Measurements from ENCODE around the gene FAM20A.
A peak's percentile ranks its signal among the peaks of the same experiment; 100 is the strongest.

Gene FAM20A

DNA sequence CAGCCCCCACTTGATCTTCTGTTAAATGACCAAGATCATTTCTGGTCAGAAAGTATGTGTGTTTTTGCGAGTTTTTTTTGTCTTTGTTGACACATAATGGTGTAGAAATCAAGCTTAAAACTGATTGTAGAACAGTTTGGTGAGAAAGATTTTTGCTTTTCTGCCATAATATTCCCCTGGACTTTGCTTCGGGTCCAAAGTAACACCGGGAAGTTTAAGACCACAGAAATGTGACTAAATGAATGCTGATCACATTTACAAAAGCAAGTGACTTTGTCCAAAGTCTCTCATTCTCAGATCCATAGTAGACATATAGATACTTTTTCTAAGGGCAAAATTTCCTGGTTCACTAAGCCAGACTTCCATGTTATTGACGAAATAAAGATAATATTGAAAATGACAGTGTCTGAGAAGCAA, 2.6 kb downstream of the FAM20A start:
- no peak overlapping the region; the same call in 1 of the 2 replicates for H3K9ac ChIP-seq (ENCODE audit: low read depth, low read length)
- no peak overlapping the region for H3K27ac ChIP-seq (ENCODE audit: low read depth, low read length)
- H3K4me1 ChIP-seq (ENCODE audit: control insufficient read depth, insufficient read depth, low read length) = peaks cover 28% of the 10 kb centered on the region
- peak overlapping the region; percentile 73 for H3K4me3 ChIP-seq (ENCODE audit: low read depth, low read length)
- peaks cover 7% of the 10 kb centered on the region; the same call in 1 of the 2 replicates for H3K36me3 ChIP-seq (ENCODE audit: control insufficient read depth, insufficient read depth, low read length)
- H3K9me3 ChIP-seq (ENCODE audit: control insufficient read depth, insufficient read depth, low read length) = no peaks in the 10 kb centered on the region
- H3K27me3 ChIP-seq (ENCODE audit: control insufficient read depth, insufficient read depth, low read length) = peaks cover 30% of the 10 kb centered on the region

DNA sequence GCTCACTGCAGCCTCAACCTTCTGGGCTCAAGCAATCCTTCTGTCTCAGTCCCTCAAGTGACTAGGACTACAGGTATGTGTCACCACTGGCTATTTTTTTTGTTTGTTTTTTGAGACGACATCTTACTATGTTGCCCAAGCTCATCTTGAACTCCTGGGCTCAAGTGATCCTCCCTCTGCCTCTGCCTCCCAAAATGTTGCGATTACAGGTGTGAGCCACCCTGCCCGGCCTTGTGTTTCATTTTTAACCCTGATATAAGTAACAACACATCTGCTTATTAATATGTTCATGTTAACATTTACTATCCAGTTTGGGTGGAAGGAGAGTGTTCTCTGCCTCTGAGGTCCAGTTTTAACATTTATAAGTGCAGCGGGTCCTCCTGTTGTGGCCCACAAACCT, 3.1 kb downstream of the FAM20A start:
- Histone ChIP-seq H3K9ac (ENCODE audit: low read depth, low read length) (no peak overlapping the region), H3K4me3 (ENCODE audit: low read depth, low read length) (peak overlapping the region; percentile 73), H3K27me3 (ENCODE audit: control insufficient read depth, insufficient read depth, low read length) (peaks cover 30% of the 10 kb centered on the region), H3K36me3 (ENCODE audit: control insufficient read depth, insufficient read depth, low read length) (peaks cover 7% of the 10 kb centered on the region; the same call in 1 of the 2 replicates), H3K9me3 (ENCODE audit: control insufficient read depth, insufficient read depth, low read length) (no peaks in the 10 kb centered on the region), H3K27ac (ENCODE audit: low read depth, low read length) (no peak overlapping the region), H3K4me1 (ENCODE audit: control insufficient read depth, insufficient read depth, low read length) (peaks cover 23% of the 10 kb centered on the region)

DNA sequence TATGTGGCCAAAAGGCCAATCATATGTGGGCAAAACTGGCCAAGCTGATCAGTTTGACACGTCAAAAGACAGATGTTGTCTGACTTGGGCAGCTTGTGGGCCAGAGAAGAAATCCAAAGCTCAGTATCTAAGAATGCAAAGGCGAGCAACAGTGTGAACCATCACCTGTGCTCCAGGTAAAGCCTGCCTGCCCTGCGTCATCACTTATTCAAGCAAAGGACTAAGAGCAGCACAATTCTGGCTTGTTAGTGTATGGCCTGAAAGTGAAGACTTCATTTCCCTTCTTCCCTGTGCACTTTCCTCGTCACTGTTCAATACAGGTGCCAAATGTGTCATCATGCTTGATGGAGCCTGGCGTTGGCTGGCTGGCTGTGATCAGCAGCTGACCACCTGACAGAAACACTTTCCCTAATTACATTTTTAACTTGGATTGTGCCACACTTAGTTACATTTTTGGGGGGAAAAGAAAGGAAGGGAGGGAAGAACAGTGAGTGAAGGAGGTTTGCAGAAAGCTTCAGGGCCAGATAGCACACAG, 4.7 kb downstream of the FAM20A start:
- H3K9ac ChIP-seq (ENCODE audit: low read depth, low read length) = no peak overlapping the region
- H3K36me3 ChIP-seq (ENCODE audit: control insufficient read depth, insufficient read depth, low read length) = peaks cover 7% of the 10 kb centered on the region; the same call in 1 of the 2 replicates
- H3K27me3 ChIP-seq (ENCODE audit: control insufficient read depth, insufficient read depth, low read length) = peaks cover 17% of the 10 kb centered on the region
- no peaks in the 10 kb centered on the region for H3K9me3 ChIP-seq (ENCODE audit: control insufficient read depth, insufficient read depth, low read length)
- no peak overlapping the region for H3K27ac ChIP-seq (ENCODE audit: low read depth, low read length)
- no peak overlapping the region for H3K4me3 ChIP-seq (ENCODE audit: low read depth, low read length)
- peaks cover 11% of the 10 kb centered on the region; the same call in 1 of the 2 replicates for H3K4me1 ChIP-seq (ENCODE audit: control insufficient read depth, insufficient read depth, low read length)

DNA sequence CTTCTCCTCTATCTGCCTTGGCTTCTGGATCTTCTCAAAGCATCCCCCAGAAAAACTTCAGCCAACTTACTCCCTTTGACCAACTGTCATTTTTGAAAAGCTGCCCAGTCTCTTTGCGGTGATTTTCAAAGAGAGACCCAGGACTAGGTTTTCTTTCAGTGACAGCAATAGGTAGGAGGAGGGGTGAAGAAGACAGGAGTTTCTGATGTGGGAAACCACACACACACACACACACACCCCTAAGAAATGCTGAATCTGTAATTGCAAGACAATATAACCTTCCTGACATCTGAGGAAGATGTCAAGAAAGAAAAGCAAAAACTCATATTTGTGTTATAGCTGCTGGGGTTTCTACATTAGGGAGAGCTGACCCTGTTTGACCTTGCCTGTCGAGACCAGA, 5.2 kb downstream of the FAM20A start:
- no peak overlapping the region for H3K4me3 ChIP-seq (ENCODE audit: low read depth, low read length)
- no peak overlapping the region for H3K27ac ChIP-seq (ENCODE audit: low read depth, low read length)
- no peak overlapping the region for H3K9ac ChIP-seq (ENCODE audit: low read depth, low read length)
- peaks cover 7% of the 10 kb centered on the region; the same call in 1 of the 2 replicates for H3K36me3 ChIP-seq (ENCODE audit: control insufficient read depth, insufficient read depth, low read length)
- no peaks in the 10 kb centered on the region for H3K9me3 ChIP-seq (ENCODE audit: control insufficient read depth, insufficient read depth, low read length)
- H3K4me1 ChIP-seq (ENCODE audit: control insufficient read depth, insufficient read depth, low read length) = peaks cover 11% of the 10 kb centered on the region; the same call in 1 of the 2 replicates
- H3K27me3 ChIP-seq (ENCODE audit: control insufficient read depth, insufficient read depth, low read length) = peaks cover 13% of the 10 kb centered on the region

DNA sequence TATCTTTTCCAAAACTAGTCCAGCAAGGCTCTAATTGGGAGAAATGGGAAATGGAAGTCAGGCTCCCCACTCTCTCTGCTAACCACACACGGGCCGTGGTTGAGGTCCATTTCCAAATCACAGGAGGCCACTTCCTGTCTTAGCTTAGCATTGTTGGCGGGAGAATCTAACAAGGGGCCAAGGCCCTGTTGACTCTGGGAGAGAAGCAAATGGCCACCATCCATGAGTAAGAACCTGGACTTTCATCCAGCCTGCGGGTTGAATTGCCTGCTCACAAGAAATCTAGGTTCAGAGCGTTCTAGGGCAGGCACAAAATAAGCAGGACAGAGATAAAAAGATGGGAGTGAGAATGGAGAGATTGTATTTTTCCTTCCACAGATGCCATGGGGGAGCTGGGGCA, 5.7 kb downstream of the FAM20A start:
- Histone ChIP-seq H3K36me3 (ENCODE audit: control insufficient read depth, insufficient read depth, low read length) (peaks cover 7% of the 10 kb centered on the region; the same call in 1 of the 2 replicates), H3K4me3 (ENCODE audit: low read depth, low read length) (no peak overlapping the region), H3K9me3 (ENCODE audit: control insufficient read depth, insufficient read depth, low read length) (no peaks in the 10 kb centered on the region), H3K27ac (ENCODE audit: low read depth, low read length) (no peak overlapping the region), H3K4me1 (ENCODE audit: control insufficient read depth, insufficient read depth, low read length) (peaks cover 11% of the 10 kb centered on the region; the same call in 1 of the 2 replicates), H3K27me3 (ENCODE audit: control insufficient read depth, insufficient read depth, low read length) (peaks cover 12% of the 10 kb centered on the region), H3K9ac (ENCODE audit: low read depth, low read length) (no peak overlapping the region)

DNA sequence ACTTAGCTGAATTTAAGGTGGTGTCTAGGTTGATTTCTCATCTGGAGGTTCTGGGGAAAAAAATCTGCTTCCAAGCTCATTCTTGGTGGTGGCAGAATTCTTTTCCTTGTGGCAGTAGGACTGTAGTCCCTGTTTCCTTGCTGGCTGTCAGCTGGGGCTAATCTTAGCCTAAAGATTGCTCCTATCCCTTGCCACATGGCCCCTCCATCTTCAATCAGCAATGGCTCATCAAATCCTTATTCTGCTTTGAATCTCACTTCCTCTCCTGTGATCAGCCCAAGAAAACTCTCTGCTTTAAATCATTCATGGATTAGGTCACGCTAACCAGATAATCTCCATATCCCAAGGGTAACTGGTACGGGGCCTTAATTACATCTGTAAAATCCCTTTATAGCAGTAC, 6.6 kb downstream of the FAM20A start:
- Histone ChIP-seq H3K9ac (ENCODE audit: low read depth, low read length) (no peak overlapping the region), H3K36me3 (ENCODE audit: control insufficient read depth, insufficient read depth, low read length) (peaks cover 7% of the 10 kb centered on the region; the same call in 1 of the 2 replicates), H3K4me3 (ENCODE audit: low read depth, low read length) (no peak overlapping the region), H3K9me3 (ENCODE audit: control insufficient read depth, insufficient read depth, low read length) (no peaks in the 10 kb centered on the region; the same call in 1 of the 2 replicates), H3K4me1 (ENCODE audit: control insufficient read depth, insufficient read depth, low read length) (peaks cover 9% of the 10 kb centered on the region; the same call in 1 of the 2 replicates), H3K27ac (ENCODE audit: low read depth, low read length) (no peak overlapping the region), H3K27me3 (ENCODE audit: control insufficient read depth, insufficient read depth, low read length) (peaks cover 7% of the 10 kb centered on the region)

DNA sequence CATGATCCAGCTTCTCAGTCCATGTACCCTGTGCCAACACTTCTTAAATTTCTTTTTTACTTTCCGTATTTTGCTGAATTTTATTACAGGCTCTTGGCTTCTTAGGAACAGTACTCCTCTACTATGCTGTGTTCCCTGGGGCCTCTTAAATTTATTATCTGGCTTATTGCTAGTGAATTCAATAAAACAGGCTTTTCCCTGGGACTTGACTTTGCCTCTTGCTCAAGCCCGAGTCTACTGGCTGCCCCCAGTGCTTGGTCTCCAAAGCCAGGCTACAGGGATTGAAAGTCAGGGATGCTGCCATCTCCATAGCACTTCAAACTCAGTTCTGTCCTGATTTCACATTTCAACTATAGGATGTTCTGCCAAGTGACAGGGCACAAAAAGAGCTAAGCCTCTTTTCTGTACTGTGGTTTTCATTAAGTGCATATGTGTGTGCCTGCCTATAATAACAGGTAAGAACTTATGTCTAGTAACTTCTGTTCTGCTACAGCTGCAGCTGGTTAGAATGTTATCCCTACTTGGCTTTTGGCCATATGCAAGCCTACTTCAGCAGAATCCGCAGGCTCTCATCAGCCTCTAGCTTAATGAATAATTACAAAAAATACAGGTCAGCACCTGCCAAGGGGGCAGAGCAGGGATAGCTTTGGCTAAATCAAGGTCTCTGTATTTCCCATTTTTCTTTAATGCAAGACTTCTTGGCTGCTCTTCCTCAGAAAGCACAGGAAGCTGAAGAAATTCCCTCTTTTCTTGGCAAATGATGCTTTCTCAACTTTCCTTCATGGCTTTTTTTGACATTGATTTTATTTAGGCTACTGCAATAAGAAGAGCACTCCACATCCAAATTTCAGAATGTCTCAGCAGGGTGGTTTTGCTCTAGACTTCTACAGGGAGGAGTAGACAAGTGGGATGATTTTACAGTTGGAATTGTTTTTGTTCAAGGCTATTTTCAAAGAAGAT, 8.2 kb downstream of the FAM20A start:
- Histone ChIP-seq H3K9ac (ENCODE audit: low read depth, low read length) (no peak overlapping the region), H3K9me3 (ENCODE audit: control insufficient read depth, insufficient read depth, low read length) (no peaks in the 10 kb centered on the region; the same call in 1 of the 2 replicates), H3K4me1 (ENCODE audit: control insufficient read depth, insufficient read depth, low read length) (no peaks in the 10 kb centered on the region), H3K27ac (ENCODE audit: low read depth, low read length) (no peak overlapping the region), H3K27me3 (ENCODE audit: control insufficient read depth, insufficient read depth, low read length) (no peaks in the 10 kb centered on the region), H3K4me3 (ENCODE audit: low read depth, low read length) (no peak overlapping the region), H3K36me3 (ENCODE audit: control insufficient read depth, insufficient read depth, low read length) (peaks cover 13% of the 10 kb centered on the region)

DNA sequence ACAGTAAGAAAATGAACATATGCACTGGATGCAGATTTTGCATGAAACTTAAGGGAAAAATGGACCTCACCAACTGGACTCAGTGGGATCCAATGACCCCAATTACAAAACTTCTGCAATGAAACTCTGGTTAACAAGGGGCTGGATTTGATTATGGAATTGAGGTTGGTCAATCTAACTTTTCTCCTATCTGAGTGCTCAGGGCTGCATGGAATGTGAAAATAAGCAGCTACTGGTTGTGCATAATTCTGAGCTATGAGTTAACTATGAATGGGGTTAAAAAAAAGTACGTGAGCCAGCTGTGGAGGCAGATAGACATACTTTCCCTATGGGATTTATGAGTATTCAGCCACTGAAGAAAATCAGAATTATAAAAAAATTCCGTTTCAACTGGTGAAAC, 9.2 kb downstream of the FAM20A start:
- no peak overlapping the region for H3K4me3 ChIP-seq (ENCODE audit: low read depth, low read length)
- no peaks in the 10 kb centered on the region; the same call in 1 of the 2 replicates for H3K9me3 ChIP-seq (ENCODE audit: control insufficient read depth, insufficient read depth, low read length)
- H3K36me3 ChIP-seq (ENCODE audit: control insufficient read depth, insufficient read depth, low read length) = peaks cover 12% of the 10 kb centered on the region
- no peak overlapping the region for H3K27ac ChIP-seq (ENCODE audit: low read depth, low read length)
- no peak overlapping the region for H3K9ac ChIP-seq (ENCODE audit: low read depth, low read length)
- no peaks in the 10 kb centered on the region for H3K27me3 ChIP-seq (ENCODE audit: control insufficient read depth, insufficient read depth, low read length)
- no peaks in the 10 kb centered on the region for H3K4me1 ChIP-seq (ENCODE audit: control insufficient read depth, insufficient read depth, low read length)

DNA sequence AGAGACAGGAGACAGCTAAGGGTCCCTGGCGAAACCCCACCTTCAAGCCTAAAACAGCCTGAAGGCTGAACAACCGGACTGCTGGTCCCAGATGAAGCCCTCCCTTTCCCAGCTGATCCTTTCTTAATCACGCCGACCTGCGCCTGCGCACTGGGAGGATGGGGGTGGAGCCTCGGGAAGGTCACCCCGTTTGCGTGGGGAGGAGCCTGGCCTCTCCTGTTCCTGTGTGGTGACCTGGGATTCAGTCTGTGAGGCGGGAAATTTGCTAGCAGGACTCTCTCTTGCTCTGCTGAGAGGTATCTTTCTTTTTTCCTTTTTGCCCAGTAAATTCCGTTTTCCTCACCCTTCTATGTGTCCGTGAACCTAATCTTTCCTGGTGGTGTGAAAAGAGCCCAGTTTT, 9.6 kb downstream of the FAM20A start:
- H3K4me3 ChIP-seq (ENCODE audit: low read depth, low read length) = no peak overlapping the region
- no peaks in the 10 kb centered on the region; the same call in 1 of the 2 replicates for H3K9me3 ChIP-seq (ENCODE audit: control insufficient read depth, insufficient read depth, low read length)
- no peak overlapping the region for H3K9ac ChIP-seq (ENCODE audit: low read depth, low read length)
- H3K27ac ChIP-seq (ENCODE audit: low read depth, low read length) = no peak overlapping the region
- peaks cover 8% of the 10 kb centered on the region for H3K36me3 ChIP-seq (ENCODE audit: control insufficient read depth, insufficient read depth, low read length)
- no peaks in the 10 kb centered on the region for H3K27me3 ChIP-seq (ENCODE audit: control insufficient read depth, insufficient read depth, low read length)
- H3K4me1 ChIP-seq (ENCODE audit: control insufficient read depth, insufficient read depth, low read length) = no peaks in the 10 kb centered on the region

DNA sequence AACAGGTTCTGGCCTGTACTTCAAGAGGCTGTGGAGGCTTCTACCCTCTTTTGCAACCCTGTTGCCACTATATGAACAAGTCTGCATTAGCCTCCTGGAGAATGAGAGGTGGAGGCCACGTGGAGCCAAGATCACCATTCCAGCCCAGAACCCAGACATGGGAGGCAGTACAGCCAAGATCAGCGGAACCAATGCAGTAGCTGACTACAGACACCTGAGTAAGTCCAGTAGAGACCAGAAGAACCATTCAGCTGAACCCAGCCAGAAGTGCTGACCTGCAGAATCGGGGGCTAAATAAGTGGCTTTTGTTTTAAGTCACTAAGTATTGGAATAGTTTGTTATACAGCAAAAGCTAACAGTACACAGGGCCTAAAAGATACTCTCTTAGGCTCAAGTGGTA, 12.1 kb downstream of the FAM20A start:
- no peak overlapping the region for H3K27ac ChIP-seq (ENCODE audit: low read depth, low read length)
- H3K9ac ChIP-seq (ENCODE audit: low read depth, low read length) = no peak overlapping the region
- no peaks in the 10 kb centered on the region; the same call in 1 of the 2 replicates for H3K9me3 ChIP-seq (ENCODE audit: control insufficient read depth, insufficient read depth, low read length)
- peaks cover 6% of the 10 kb centered on the region for H3K36me3 ChIP-seq (ENCODE audit: control insufficient read depth, insufficient read depth, low read length)
- H3K4me3 ChIP-seq (ENCODE audit: low read depth, low read length) = no peak overlapping the region
- H3K4me1 ChIP-seq (ENCODE audit: control insufficient read depth, insufficient read depth, low read length) = no peaks in the 10 kb centered on the region
- no peaks in the 10 kb centered on the region for H3K27me3 ChIP-seq (ENCODE audit: control insufficient read depth, insufficient read depth, low read length)

DNA sequence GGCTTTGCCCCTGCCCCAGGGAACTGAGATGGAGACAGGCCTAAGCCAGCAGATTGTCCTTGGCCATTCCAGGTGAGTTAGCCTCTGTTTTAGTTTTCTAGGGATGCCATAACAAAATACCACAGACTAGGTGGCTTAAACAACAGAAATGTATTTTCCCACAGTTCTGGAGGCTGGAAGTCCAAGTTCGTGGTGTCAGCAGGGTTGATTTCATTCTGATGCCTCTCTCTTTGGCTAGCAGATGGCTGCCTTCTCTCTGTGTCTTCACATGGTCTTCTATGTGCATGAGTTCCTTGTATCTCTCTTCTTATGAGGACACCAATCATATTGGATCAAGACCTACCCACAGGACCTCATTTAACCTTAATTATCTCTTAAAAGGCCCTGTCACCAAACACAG, 12.8 kb downstream of the FAM20A start:
- no peak overlapping the region for H3K27ac ChIP-seq (ENCODE audit: low read depth, low read length)
- H3K27me3 ChIP-seq (ENCODE audit: control insufficient read depth, insufficient read depth, low read length) = no peaks in the 10 kb centered on the region
- H3K9me3 ChIP-seq (ENCODE audit: control insufficient read depth, insufficient read depth, low read length) = no peaks in the 10 kb centered on the region; the same call in 1 of the 2 replicates
- no peak overlapping the region for H3K4me3 ChIP-seq (ENCODE audit: low read depth, low read length)
- no peaks in the 10 kb centered on the region for H3K4me1 ChIP-seq (ENCODE audit: control insufficient read depth, insufficient read depth, low read length)
- H3K36me3 ChIP-seq (ENCODE audit: control insufficient read depth, insufficient read depth, low read length) = peaks cover 6% of the 10 kb centered on the region
- H3K9ac ChIP-seq (ENCODE audit: low read depth, low read length) = no peak overlapping the region
